ENCODE results near the gene PDXK. TPM values are rescaled to one million over a fixed set of nuclear protein-coding genes. Genes with fewer than 3 reads are reported as not detected.

The PDXK gene
- polyA plus RNA-seq, 1 donor from 2014 or later, result 22.8 TPM

- H3K27ac ChIP-seq (ENCODE audit: low read length), result no peak overlapping the region
These were observed 45.9 kb downstream of the PDXK start for GRCh38 chr21:43764576-43765495.

More at GRCh38 chr21:43764576-43765495, 45.9 kb downstream of the PDXK start:
- H3K9me3 ChIP-seq (ENCODE audit: low read length), result no peaks in the 10 kb centered on the region
- H3F3A ChIP-seq (ENCODE audit: insufficient read depth, low read length, poor library complexity, severe bottlenecking), result no peaks in the 10 kb centered on the region
- H4K20me1 ChIP-seq (ENCODE audit: insufficient read depth), result no peaks in the 10 kb centered on the region
- H3K4me2 ChIP-seq (ENCODE audit: low read length), result no peak overlapping the region
- TF ChIP-seq RAD21 (conservative IDR thresholded peaks at IDR 0.05) (no peak), MXI1 (conservative IDR thresholded peaks at IDR 0.05; ENCODE audit: poor library complexity, severe bottlenecking) (no peak), CTCF (IDR thresholded peaks at IDR 0.05; ENCODE audit: poor library complexity, severe bottlenecking) (no peak), EP300 (conservative IDR thresholded peaks at IDR 0.05; ENCODE audit: poor library complexity, severe bottlenecking) (no peak), POLR2AphosphoS5 (IDR thresholded peaks at IDR 0.05) (no peak), EZH2 (IDR thresholded peaks at IDR 0.05; ENCODE audit: borderline replicate concordance, insufficient read depth, low read length, poor library complexity, severe bottlenecking) (no peak), TAF1 (IDR thresholded peaks at IDR 0.05; ENCODE audit: low read depth) (no peak), REST (IDR thresholded peaks at IDR 0.05; ENCODE audit: borderline replicate concordance) (no peak), SMC3 (conservative IDR thresholded peaks at IDR 0.05; ENCODE audit: poor library complexity) (no peak)
- no peaks in the 10 kb centered on the region for H3K9me2 ChIP-seq (ENCODE audit: insufficient read depth, low read length)
- no peak overlapping the region for H2AFZ ChIP-seq (ENCODE audit: low read depth, low read length)
- H3K4me3 ChIP-seq (ENCODE audit: low read length), result no peak overlapping the region
- H3K79me2 ChIP-seq (replicated peaks; ENCODE audit: insufficient read depth, low read length), result no peaks in the 10 kb centered on the region
- no peaks in the 10 kb centered on the region for H3K27me3 ChIP-seq (ENCODE audit: insufficient read depth, low read depth, low read length)
- H3K36me3 ChIP-seq (ENCODE audit: insufficient read depth, low read length), result no peaks in the 10 kb centered on the region
- no peak overlapping the region for H3K9ac ChIP-seq (ENCODE audit: low read length)
